B cell (primary cell): Measurements from ENCODE around the gene DAG1.

Experiments used
- CTCF ChIP-seq: fragments of 200-600 bp; IDR thresholded peaks from one replicate; pipeline ENCODE4 v1.8.0; 2022; ENCODE audit warnings: antibody characterized with exemption, mild to moderate bottlenecking
- EZH2 ChIP-seq: IDR thresholded peaks from 2 replicates; pipeline ENCODE4 v1.6.1; 2012; ENCODE audit warnings: borderline replicate concordance, low read depth, mild to moderate bottlenecking, moderate library complexity, low read length; ENCODE audit not compliant: insufficient read depth, poor library complexity, severe bottlenecking

- TF ChIP-seq CTCF, result no peak
- TF ChIP-seq EZH2, result no peak
Measured at GRCh38 chr3:49556500-49557275, 86.6 kb downstream of the DAG1 start.
